GM23338 (cell line): ENCODE data around the gene PHC1.

Experiments used
- CREB1 ChIP-seq: fragments of 250-450 bp; sonication (Bioruptor Pico); IDR thresholded peaks from 2 replicates; pipeline ENCODE4 v1.5.0; 2020; ENCODE audit warnings: low read depth, mild to moderate bottlenecking, moderate library complexity
- EZH2 ChIP-seq: fragments of 200-600 bp; sonication (generic); IDR thresholded peaks from one replicate; pipeline ENCODE4 v1.8.0; 2017; ENCODE audit warnings: antibody characterized with exemption, mild to moderate bottlenecking, low read depth; ENCODE audit not compliant: unreplicated experiment
- EZH2phosphoT487 ChIP-seq: fragments of 200-600 bp; sonication (generic); IDR thresholded peaks from one replicate; pipeline ENCODE4 v1.8.1; 2018; ENCODE audit warnings: antibody characterized with exemption; ENCODE audit not compliant: unreplicated experiment
- JUNB ChIP-seq: IDR thresholded peaks from one replicate; pipeline ENCODE4 v1.6.1; 2016; ENCODE audit warnings: antibody characterized with exemption; ENCODE audit not compliant: unreplicated experiment
- POLR2AphosphoS5 ChIP-seq: IDR thresholded peaks from 2 replicates; pipeline ENCODE4 v1.6.1; 2016; ENCODE audit warnings: antibody characterized with exemption, low read depth
- REST ChIP-seq: IDR thresholded peaks from one replicate; pipeline ENCODE4 v1.6.1; 2018; ENCODE audit warnings: antibody characterized with exemption; ENCODE audit not compliant: unreplicated experiment
- ZNF462 ChIP-seq: fragments of 250-450 bp; sonication (Bioruptor Pico); IDR thresholded peaks from 2 replicates; pipeline ENCODE4 v1.5.0; 2020; ENCODE audit warnings: mild to moderate bottlenecking, moderate library complexity
- TF ChIP-seq, protein P1 (sequence below), 2 experiments: fragments of 200-600 bp in 1 of 2; sonication (generic) in 1 of 2; conservative IDR thresholded peaks; 2 replicates each; pipeline versions ENCODE4 v1.5.1 to v1.6.1; 2016 to 2017; ENCODE audit warnings: antibody characterized with exemption in 2 of 2, low read depth in 2 of 2, mild to moderate bottlenecking in 2 of 2, moderate library complexity in 1 of 2

DNA sequence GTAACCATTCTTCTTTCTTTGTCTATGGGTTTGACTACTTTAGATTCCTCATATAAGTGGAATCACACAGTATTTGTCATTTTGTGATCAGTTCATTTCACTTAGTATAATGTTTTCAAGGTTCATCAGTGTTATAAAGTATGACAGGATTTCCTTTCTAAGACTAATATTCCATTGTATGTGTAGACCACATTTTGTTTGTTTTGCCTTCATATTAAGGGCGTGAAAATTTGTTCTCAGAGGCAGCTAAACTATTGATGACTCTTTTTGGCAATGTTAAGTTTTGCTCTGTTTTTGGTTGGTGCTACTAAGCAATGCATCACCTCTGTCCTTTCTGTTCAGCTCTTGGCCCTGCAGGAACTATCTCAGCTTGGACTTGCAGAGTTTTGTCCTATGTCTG is 73.4 kb downstream of the PHC1 start:
- TF ChIP-seq, protein P1, sequence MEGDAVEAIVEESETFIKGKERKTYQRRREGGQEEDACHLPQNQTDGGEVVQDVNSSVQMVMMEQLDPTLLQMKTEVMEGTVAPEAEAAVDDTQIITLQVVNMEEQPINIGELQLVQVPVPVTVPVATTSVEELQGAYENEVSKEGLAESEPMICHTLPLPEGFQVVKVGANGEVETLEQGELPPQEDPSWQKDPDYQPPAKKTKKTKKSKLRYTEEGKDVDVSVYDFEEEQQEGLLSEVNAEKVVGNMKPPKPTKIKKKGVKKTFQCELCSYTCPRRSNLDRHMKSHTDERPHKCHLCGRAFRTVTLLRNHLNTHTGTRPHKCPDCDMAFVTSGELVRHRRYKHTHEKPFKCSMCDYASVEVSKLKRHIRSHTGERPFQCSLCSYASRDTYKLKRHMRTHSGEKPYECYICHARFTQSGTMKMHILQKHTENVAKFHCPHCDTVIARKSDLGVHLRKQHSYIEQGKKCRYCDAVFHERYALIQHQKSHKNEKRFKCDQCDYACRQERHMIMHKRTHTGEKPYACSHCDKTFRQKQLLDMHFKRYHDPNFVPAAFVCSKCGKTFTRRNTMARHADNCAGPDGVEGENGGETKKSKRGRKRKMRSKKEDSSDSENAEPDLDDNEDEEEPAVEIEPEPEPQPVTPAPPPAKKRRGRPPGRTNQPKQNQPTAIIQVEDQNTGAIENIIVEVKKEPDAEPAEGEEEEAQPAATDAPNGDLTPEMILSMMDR (conservative IDR thresholded peaks at IDR 0.05; ENCODE audit: low read depth in 2 of 2): no peak
- no peak for TF ChIP-seq JUNB
- no peak for TF ChIP-seq REST
- TF ChIP-seq EZH2phosphoT487: no peak
- TF ChIP-seq POLR2AphosphoS5: no peak
- TF ChIP-seq CREB1 (CRISPR knock-in tag): no peak
- no peak for TF ChIP-seq EZH2
- no peak for TF ChIP-seq ZNF462
